Hepatocyte (in vitro differentiated cells): Measurements from ENCODE around the gene SPIB. TPM values are rescaled to one million over a fixed set of nuclear protein-coding genes. Genes with fewer than 3 reads are reported as not detected.
A peak's percentile ranks its signal among the peaks of the same experiment; 100 is the strongest.

Experiments
- DNase-seq: peaks from one replicate; pipeline ENCODE4 v3.0.0-alpha.2; 2016; ENCODE audit warnings: low spot score
- H2AFZ ChIP-seq: fragments of 200-600 bp; sonication (generic); 2 replicates; pipeline ENCODE4 v1.6.0; 2016; ENCODE audit warnings: antibody characterized with exemption, mild to moderate bottlenecking
- H3K27ac ChIP-seq: fragments of 200-600 bp; sonication (generic); 2 replicates; pipeline ENCODE4 v1.5.1; 2016; ENCODE audit warnings: mild to moderate bottlenecking
- H3K27me3 ChIP-seq: fragments of 200-600 bp; sonication (generic); 2 replicates; pipeline ENCODE4 v1.6.1; 2016
- H3K36me3 ChIP-seq: fragments of 200-600 bp; sonication (generic); replicated peaks from 2 replicates; pipeline ENCODE4 v1.5.1; 2016; ENCODE audit warnings: low read depth; ENCODE audit not compliant: insufficient read depth
- H3K4me1 ChIP-seq: fragments of 200-600 bp; sonication (generic); 2 replicates; pipeline ENCODE4 v1.5.1; 2016; ENCODE audit warnings: mild to moderate bottlenecking, moderate library complexity; ENCODE audit not compliant: insufficient read depth
- H3K4me2 ChIP-seq: fragments of 200-600 bp; sonication (generic); 2 replicates; pipeline ENCODE4 v1.6.0; 2016
- H3K4me3 ChIP-seq: fragments of 200-600 bp; sonication (generic); 2 replicates; pipeline ENCODE4 v1.5.1; 2016; ENCODE audit warnings: mild to moderate bottlenecking
- H3K79me2 ChIP-seq: fragments of 200-600 bp; sonication (generic); 2 replicates; pipeline ENCODE4 v1.6.0; 2017; ENCODE audit warnings: mild to moderate bottlenecking
- H3K9me2 ChIP-seq: fragments of 200-600 bp; sonication (generic); replicated peaks from 2 replicates; pipeline ENCODE4 v1.6.0; 2017; ENCODE audit warnings: mild to moderate bottlenecking; ENCODE audit not compliant: insufficient read depth
- H3K9me3 ChIP-seq: fragments of 200-600 bp; sonication (generic); 2 replicates; pipeline ENCODE4 v1.5.1; 2016; ENCODE audit warnings: low read depth, mild to moderate bottlenecking
- H4K20me1 ChIP-seq: fragments of 200-600 bp; sonication (generic); 2 replicates; pipeline ENCODE4 v1.6.0; 2016; ENCODE audit warnings: mild to moderate bottlenecking; ENCODE audit not compliant: insufficient read depth, poor library complexity, severe bottlenecking
- EZH2 ChIP-seq: fragments of 200-600 bp; sonication (generic); IDR thresholded peaks from 2 replicates; pipeline ENCODE4 v1.6.1; 2016; ENCODE audit warnings: antibody characterized with exemption, mild to moderate bottlenecking, borderline replicate concordance
- EZH2phosphoT487 ChIP-seq: fragments of 200-600 bp; sonication (generic); IDR thresholded peaks from one replicate; pipeline ENCODE4 v1.6.1; 2018; ENCODE audit warnings: antibody characterized with exemption, mild to moderate bottlenecking, low read depth, moderate library complexity; ENCODE audit not compliant: unreplicated experiment, severe bottlenecking
- WGBS: methylation state at CpG from one replicate; pipeline ENCODE4 v1.1.6; 2016; ENCODE audit warnings: low lambda C conversion rate; ENCODE audit errors: missing lambda C conversion rate; 5-methylcytosine and 5-hydroxymethylcytosine counted together
- polyA plus RNA-seq: library from polyadenylated mRNA; unstranded; fragments of >200 nt; fragmentation: Nextera tagmentation; extraction: Ambion mirVana; gene quantifications from 2 replicates; pipeline ENCODE4 v1.2.1, GENCODE V29; 2016
- total RNA-seq: library from RNA; depleted of rRNA; stranded (reverse); fragments of >200 nt; gene quantifications from 2 replicates; pipeline ENCODE4 v1.2.3, GENCODE V29; 2014
- TF ChIP-seq, protein P1 (sequence below): fragments of 200-600 bp; sonication (generic); IDR thresholded peaks from 2 replicates; pipeline ENCODE4 v1.5.1; 2016; ENCODE audit warnings: antibody characterized with exemption, mild to moderate bottlenecking; ENCODE audit not compliant: poor library complexity

Gene SPIB
- total and polyA plus RNA-seq, 2 experiments from 2014 or later, result 0.63 to 2.8 TPM

DNA sequence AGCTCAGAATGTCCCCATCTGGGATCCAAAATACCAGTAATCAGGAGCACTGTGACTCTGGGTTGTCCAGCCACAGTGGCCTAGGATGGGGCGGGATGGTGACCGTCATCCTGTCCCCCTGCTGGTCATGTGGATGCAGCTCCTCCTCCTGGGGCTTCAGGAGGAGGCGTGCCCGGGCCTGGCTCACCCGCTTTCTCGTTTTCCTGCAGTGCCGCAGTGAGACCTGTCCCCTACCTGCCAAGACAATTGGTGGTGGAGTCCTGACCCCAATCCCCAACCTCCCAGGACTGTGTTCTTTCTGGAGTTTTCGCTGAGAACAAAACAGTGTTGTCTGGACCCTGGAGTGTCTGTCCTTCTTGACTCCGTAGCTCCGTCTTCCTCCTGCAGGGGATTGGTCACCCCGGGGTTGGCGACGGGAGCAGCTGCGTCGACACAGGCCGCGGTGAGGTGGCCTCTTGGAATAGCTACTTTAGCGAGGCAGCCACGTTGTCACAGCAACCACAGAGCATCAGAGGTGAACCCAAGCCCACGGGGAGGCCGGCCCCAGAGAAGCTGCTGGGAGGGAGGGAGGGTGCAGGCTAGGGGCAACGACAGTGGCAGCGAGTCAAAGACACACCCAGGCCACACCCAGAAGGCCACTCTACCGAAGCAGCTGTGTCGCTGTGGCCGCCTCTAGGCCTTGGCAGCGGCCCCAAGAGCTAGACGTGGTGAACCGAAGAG is 47.4 kb downstream of the SPIB start:
- whole genome bisulfite sequencing, result 67% methylated on average over 23 of the region's 29 CpGs
- no peak overlapping the region for H3K4me3 ChIP-seq

GRCh38 chr19:50466706-50467039 is 47.9 kb downstream of the SPIB start:
- Histone ChIP-seq H3K79me2 (no peaks in the 10 kb centered on the region), H3K27ac (no peak overlapping the region), H3K9me3 (no peaks in the 10 kb centered on the region), H3K27me3 (no peaks in the 10 kb centered on the region), H2AFZ (no peak overlapping the region), H3K4me2 (no peak overlapping the region), H3K4me3 (no peak overlapping the region), H3K9me2 (no peaks in the 10 kb centered on the region), H3K36me3 (no peaks in the 10 kb centered on the region), H3K4me1 (no peaks in the 10 kb centered on the region), H4K20me1 (no peaks in the 10 kb centered on the region)
- TF ChIP-seq, protein P1, sequence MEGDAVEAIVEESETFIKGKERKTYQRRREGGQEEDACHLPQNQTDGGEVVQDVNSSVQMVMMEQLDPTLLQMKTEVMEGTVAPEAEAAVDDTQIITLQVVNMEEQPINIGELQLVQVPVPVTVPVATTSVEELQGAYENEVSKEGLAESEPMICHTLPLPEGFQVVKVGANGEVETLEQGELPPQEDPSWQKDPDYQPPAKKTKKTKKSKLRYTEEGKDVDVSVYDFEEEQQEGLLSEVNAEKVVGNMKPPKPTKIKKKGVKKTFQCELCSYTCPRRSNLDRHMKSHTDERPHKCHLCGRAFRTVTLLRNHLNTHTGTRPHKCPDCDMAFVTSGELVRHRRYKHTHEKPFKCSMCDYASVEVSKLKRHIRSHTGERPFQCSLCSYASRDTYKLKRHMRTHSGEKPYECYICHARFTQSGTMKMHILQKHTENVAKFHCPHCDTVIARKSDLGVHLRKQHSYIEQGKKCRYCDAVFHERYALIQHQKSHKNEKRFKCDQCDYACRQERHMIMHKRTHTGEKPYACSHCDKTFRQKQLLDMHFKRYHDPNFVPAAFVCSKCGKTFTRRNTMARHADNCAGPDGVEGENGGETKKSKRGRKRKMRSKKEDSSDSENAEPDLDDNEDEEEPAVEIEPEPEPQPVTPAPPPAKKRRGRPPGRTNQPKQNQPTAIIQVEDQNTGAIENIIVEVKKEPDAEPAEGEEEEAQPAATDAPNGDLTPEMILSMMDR, result no peak
- TF ChIP-seq EZH2phosphoT487 (no peak), EZH2 (no peak)
- no peak for DNase-seq
- WGBS, result 93% methylated on average over 11 of the region's 11 CpGs

More for the DNA sequence above, 47.4 kb downstream of the SPIB start:
- no peaks in the 10 kb centered on the region for H3K36me3 ChIP-seq
- peak; percentile 20 for DNase-seq
- no peaks in the 10 kb centered on the region for H3K9me2 ChIP-seq
- no peaks in the 10 kb centered on the region for H3K9me3 ChIP-seq
- H3K4me1 ChIP-seq, result no peaks in the 10 kb centered on the region
- TF ChIP-seq EZH2phosphoT487 (no peak), EZH2 (no peak)
- TF ChIP-seq, protein P1, result no peak
- no peak overlapping the region for H2AFZ ChIP-seq
- H3K79me2 ChIP-seq, result no peaks in the 10 kb centered on the region
- H3K27ac ChIP-seq, result no peak overlapping the region
- H3K27me3 ChIP-seq, result no peaks in the 10 kb centered on the region
- H4K20me1 ChIP-seq, result no peaks in the 10 kb centered on the region
- H3K4me2 ChIP-seq, result no peak overlapping the region

DNA sequence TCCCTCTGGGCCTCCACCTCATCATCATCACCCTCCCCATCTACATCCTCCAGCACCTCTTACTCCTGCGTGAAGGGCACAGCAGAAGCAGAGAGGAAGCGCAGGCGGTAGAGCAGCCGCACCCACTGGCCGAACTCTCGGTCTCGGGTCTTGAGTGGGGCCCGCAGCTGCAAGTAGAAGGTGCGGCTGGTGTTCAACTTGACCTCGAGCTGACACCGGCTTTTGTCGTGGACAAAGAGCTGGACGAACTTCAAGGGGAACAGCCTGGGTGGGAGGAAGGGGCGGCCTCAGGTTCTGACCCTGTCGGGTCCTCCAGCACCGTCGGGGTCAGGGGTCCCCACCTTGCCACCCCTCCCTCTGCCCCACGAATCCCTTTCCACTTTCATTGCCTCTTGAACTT is 48.8 kb downstream of the SPIB start:
- Histone ChIP-seq H3K79me2 (no peaks in the 10 kb centered on the region), H3K27ac (no peak overlapping the region), H3K27me3 (no peaks in the 10 kb centered on the region), H3K4me2 (no peak overlapping the region), H3K4me3 (no peak overlapping the region), H3K36me3 (no peaks in the 10 kb centered on the region), H4K20me1 (no peaks in the 10 kb centered on the region), H3K9me3 (no peaks in the 10 kb centered on the region), H3K4me1 (no peaks in the 10 kb centered on the region), H3K9me2 (no peaks in the 10 kb centered on the region), H2AFZ (no peak overlapping the region)
- TF ChIP-seq, protein P1, result no peak
- TF ChIP-seq EZH2, result no peak
- TF ChIP-seq EZH2phosphoT487, result no peak
- WGBS, result 88% methylated on average over 18 of the region's 18 CpGs
- peak; percentile 3 for DNase-seq
